H1 (cell line): Measurements from ENCODE around the gene CAMK2D. TPM values are rescaled to one million over a fixed set of nuclear protein-coding genes. Genes with fewer than 3 reads are reported as not detected.

ENCODE experiments used
- CTCF ChIA-PET: fragments of 300-600 bp; sonication (Branson Sonifier 250); formaldehyde crosslinking; loops from one replicate; lab custom pipeline; 2021; ENCODE audit not compliant: partially characterized antibody; lab: Charles Lee
- POLR2A ChIA-PET: fragments of 300-600 bp; sonication (Branson Sonifier 250); formaldehyde crosslinking; loops from one replicate; lab custom pipeline; 2021; ENCODE audit warnings: inconsistent platforms; ENCODE audit not compliant: partially characterized antibody; lab: Charles Lee
- DNase-seq, 2 experiments: peaks; one replicate each; pipeline versions ENCODE4 v3.0.0 to v3.0.0-alpha.2; 2010 to 2022; ENCODE audit warnings: low spot score in 2 of 2, low read depth in 1 of 2, mixed read lengths in 1 of 2
- FAIRE-seq: peaks from 2 replicates; lab custom pipeline; 2011; peaks lifted over from hg19 to GRCh38; lab: Jason Lieb, UNC
- H2AFZ ChIP-seq: 2 replicates; pipeline ENCODE4 v1.8.1; 2012; ENCODE audit warnings: low read length, inconsistent platforms
- H2AK5ac ChIP-seq: 2 replicates; pipeline ENCODE4 v1.6.1; 2013; ENCODE audit warnings: low read depth, low read length
- H2BK120ac ChIP-seq: replicated peaks from 2 replicates; pipeline ENCODE3; 2013; ENCODE audit warnings: low read depth, low read length, inconsistent platforms
- H2BK12ac ChIP-seq: 2 replicates; pipeline ENCODE4 v1.6.1; 2013; ENCODE audit warnings: low read depth, low read length
- H2BK15ac ChIP-seq: 2 replicates; pipeline ENCODE4 v1.6.1; 2013; ENCODE audit warnings: low read length
- H2BK20ac ChIP-seq: 2 replicates; pipeline ENCODE4 v1.6.1; 2013; ENCODE audit warnings: low read length
- H2BK5ac ChIP-seq: 2 replicates; pipeline ENCODE4 v1.6.1; 2013; ENCODE audit warnings: low read depth, low read length
- H3K14ac ChIP-seq: 2 replicates; pipeline ENCODE4 v1.6.1; 2013; ENCODE audit warnings: inconsistent platforms; ENCODE audit not compliant: insufficient read length
- H3K18ac ChIP-seq: 2 replicates; pipeline ENCODE4 v1.6.1; 2013; ENCODE audit warnings: low read length; ENCODE audit errors: extremely low read depth
- H3K23ac ChIP-seq: 2 replicates; pipeline ENCODE4 v1.6.1; 2013; ENCODE audit warnings: inconsistent platforms; ENCODE audit not compliant: insufficient read length
- H3K23me2 ChIP-seq: 2 replicates; pipeline ENCODE4 v1.6.1; 2013; ENCODE audit warnings: low read depth, low read length
- H3K27ac ChIP-seq: 2 replicates; pipeline ENCODE4 v1.6.1; 2011; ENCODE audit warnings: low read depth, low read length, inconsistent platforms
- H3K27me3 ChIP-seq, 4 experiments: replicated peaks in 1 of 4; 1 replicate in 1 of 4; 2 replicates in 3 of 4; pipeline versions ENCODE4 v1.6.1 to v1.8.1; 2011 to 2013; ENCODE audit warnings: low read length in 3 of 4, mild to moderate bottlenecking in 3 of 4, inconsistent platforms in 2 of 4, mixed read lengths in 2 of 4, moderate library complexity in 1 of 4; ENCODE audit not compliant: control insufficient read depth in 3 of 4, insufficient read depth in 3 of 4; ENCODE audit errors: extremely low read depth in 1 of 4
- H3K36me3 ChIP-seq, 4 experiments: 2 replicates each; pipeline versions ENCODE4 v1.6.1 to v1.8.1; 2011 to 2013; ENCODE audit warnings: mild to moderate bottlenecking in 4 of 4, low read length in 3 of 4, moderate library complexity in 2 of 4, control low read depth in 1 of 4, inconsistent platforms in 1 of 4; ENCODE audit not compliant: insufficient read depth in 4 of 4, control insufficient read depth in 2 of 4
- H3K4ac ChIP-seq: replicated peaks from 2 replicates; pipeline ENCODE3; 2013; ENCODE audit warnings: low read length, low read depth, mixed read lengths, inconsistent platforms; ENCODE audit not compliant: insufficient read length
- H3K4me1 ChIP-seq, 4 experiments: replicated peaks in 1 of 4; 1 replicate in 1 of 4; 2 replicates in 3 of 4; pipeline versions ENCODE4 v1.6.1 to v1.8.1; 2011 to 2013; ENCODE audit warnings: low read length in 3 of 4, inconsistent platforms in 2 of 4, mixed read lengths in 1 of 4; ENCODE audit not compliant: insufficient read depth in 4 of 4, control insufficient read depth in 3 of 4
- H3K4me2 ChIP-seq, 2 experiments: 2 replicates each; pipeline versions ENCODE4 v1.6.1 to v1.8.1; 2011 to 2013; ENCODE audit warnings: low read depth in 2 of 2, low read length in 2 of 2, control low read depth in 1 of 2, inconsistent platforms in 1 of 2, mild to moderate bottlenecking in 1 of 2; ENCODE audit not compliant: insufficient read depth in 1 of 2
- H3K4me3 ChIP-seq, 4 experiments: fragments of 200-600, 300-600 bp in 1 of 4; sonication (generic), shearing (Covaris generic), sonication (Bioruptor Twin) in 1 of 4; 2 replicates each; pipeline versions ENCODE4 v1.5.1 to v1.8.1; 2011 to 2016; ENCODE audit warnings: low read length in 4 of 4, low read depth in 3 of 4, control low read depth in 2 of 4, inconsistent platforms in 2 of 4, mild to moderate bottlenecking in 2 of 4, mixed read lengths in 1 of 4, moderate library complexity in 1 of 4; ENCODE audit not compliant: insufficient read depth in 2 of 4; ENCODE audit errors: extremely low read depth in 1 of 4
- H3K56ac ChIP-seq: replicated peaks from 2 replicates; pipeline ENCODE3; 2013; ENCODE audit warnings: low read depth, mild to moderate bottlenecking, mixed read lengths, low read length, inconsistent platforms; ENCODE audit not compliant: insufficient read length
- H3K79me1 ChIP-seq: 2 replicates; pipeline ENCODE4 v1.6.1; 2013; ENCODE audit warnings: low read depth, low read length, control low read depth
- H3K79me2 ChIP-seq, 2 experiments: 2 replicates each; pipeline versions ENCODE4 v1.6.1 to v1.8.1; 2012 to 2013; ENCODE audit warnings: low read length in 2 of 2, mild to moderate bottlenecking in 2 of 2, inconsistent platforms in 1 of 2; ENCODE audit not compliant: insufficient read depth in 2 of 2, control insufficient read depth in 1 of 2
- H3K9ac ChIP-seq, 4 experiments: replicated peaks in 1 of 4; 1 replicate in 1 of 4; 2 replicates in 3 of 4; pipeline versions ENCODE4 v1.6.1 to v1.8.1; 2011 to 2013; ENCODE audit warnings: low read depth in 3 of 4, low read length in 3 of 4, control low read depth in 2 of 4, mild to moderate bottlenecking in 2 of 4, moderate library complexity in 2 of 4, inconsistent platforms in 1 of 4; ENCODE audit errors: extremely low read depth in 1 of 4
- H3K9me3 ChIP-seq, 2 experiments: 2 replicates each; pipeline versions ENCODE4 v1.6.1 to v1.8.1; 2012 to 2013; ENCODE audit warnings: mild to moderate bottlenecking in 2 of 2, moderate library complexity in 2 of 2, control low read depth in 1 of 2, inconsistent platforms in 1 of 2, low read depth in 1 of 2, low read length in 1 of 2, mixed read lengths in 1 of 2; ENCODE audit not compliant: insufficient read depth in 2 of 2
- H4K20me1 ChIP-seq, 2 experiments: replicated peaks in 1 of 2; 2 replicates each; pipeline versions ENCODE3 to v1.8.1; 2011 to 2013; ENCODE audit warnings: inconsistent platforms in 2 of 2, low read length in 2 of 2, mild to moderate bottlenecking in 1 of 2; ENCODE audit not compliant: insufficient read depth in 2 of 2, control insufficient read depth in 1 of 2
- H4K5ac ChIP-seq: 2 replicates; pipeline ENCODE4 v1.6.1; 2013; ENCODE audit warnings: low read length, low read depth, mixed read lengths, inconsistent platforms; ENCODE audit not compliant: insufficient read length
- H4K8ac ChIP-seq: 2 replicates; pipeline ENCODE4 v1.8.0; 2013; ENCODE audit warnings: mild to moderate bottlenecking, moderate library complexity, low read length, inconsistent platforms; ENCODE audit not compliant: insufficient read depth; ENCODE audit errors: extremely low read depth
- H4K91ac ChIP-seq: replicated peaks from 2 replicates; pipeline ENCODE3; 2013; ENCODE audit warnings: low read length, mixed read lengths, inconsistent platforms; ENCODE audit not compliant: insufficient read length
- ATF3 ChIP-seq: IDR thresholded peaks from 2 replicates; pipeline ENCODE4 v1.6.1; 2011; ENCODE audit warnings: low read depth, mild to moderate bottlenecking, low read length; ENCODE audit not compliant: insufficient read depth
- CTCF ChIP-seq, 3 experiments: IDR thresholded peaks; 1 replicate in 2 of 3; 2 replicates in 1 of 3; pipeline versions ENCODE4 v1.5.1 to v1.6.1; 2011; ENCODE audit warnings: low read length in 3 of 3, mild to moderate bottlenecking in 3 of 3, inconsistent platforms in 2 of 3, low read depth in 1 of 3, moderate library complexity in 1 of 3; ENCODE audit not compliant: insufficient read depth in 1 of 3; ENCODE audit errors: control extremely low read depth in 1 of 3
- HDAC2 ChIP-seq, 2 experiments: fragments of 300-600 bp in 1 of 2; sonication (generic) in 1 of 2; IDR thresholded peaks; 2 replicates each; pipeline ENCODE4 v1.6.1; 2011 to 2012; ENCODE audit warnings: low read depth in 2 of 2, low read length in 2 of 2, mild to moderate bottlenecking in 2 of 2, moderate library complexity in 2 of 2, borderline replicate concordance in 1 of 2, inconsistent platforms in 1 of 2
- RXRA ChIP-seq: IDR thresholded peaks from 2 replicates; pipeline ENCODE4 v1.6.1; 2011; ENCODE audit warnings: low read depth, mild to moderate bottlenecking, low read length, moderate library complexity; ENCODE audit not compliant: insufficient read depth
- SIN3A ChIP-seq, 2 experiments: IDR thresholded peaks in 1 of 2; conservative IDR thresholded peaks in 1 of 2; 2 replicates each; pipeline ENCODE4 v1.6.1; 2011 to 2012; ENCODE audit warnings: low read length in 2 of 2, improper control_type of control experiment in 1 of 2, low read depth in 1 of 2, mild to moderate bottlenecking in 1 of 2
- SIX5 ChIP-seq: IDR thresholded peaks from 2 replicates; pipeline ENCODE4 v1.6.1; 2011; ENCODE audit warnings: mild to moderate bottlenecking, low read depth, low read length
- USF2 ChIP-seq: IDR thresholded peaks from 2 replicates; pipeline ENCODE4 v1.6.1; 2011; ENCODE audit warnings: low read length, improper control_type of control experiment
- ZNF274 ChIP-seq: IDR thresholded peaks from 2 replicates; pipeline ENCODE4 v1.7.0; 2012; ENCODE audit warnings: low read length, borderline replicate concordance; ENCODE audit errors: extremely low read depth
- WGBS, 2 experiments: shearing (Covaris generic) in 1 of 2; methylation state at CpG; one replicate each; pipeline versions ENCODE4 v1.1.6 to v1.1.7; 2013 to 2015; ENCODE audit warnings: low lambda C conversion rate in 2 of 2, mixed read lengths in 2 of 2, inconsistent platforms in 1 of 2, low coverage in 1 of 2, missing lambda C conversion rate in 1 of 2; ENCODE audit not compliant: insufficient replicate concordance in 2 of 2, insufficient coverage in 1 of 2, insufficient read length in 1 of 2; ENCODE audit errors: extremely low coverage in 1 of 2, missing lambda C conversion rate in 1 of 2; 5-methylcytosine and 5-hydroxymethylcytosine counted together
- polyA plus RNA-seq, 7 experiments: library from polyadenylated mRNA; depleted of rRNA in 3 of 7; stranded (reverse) in 5 of 7; unstranded in 2 of 7; fragments of >200 nt in 5 of 7; fragments of 200-250 nt in 2 of 7; gene quantifications; 1 replicate in 5 of 7; 2 replicates in 1 of 7; 4 replicates in 1 of 7; pipeline versions ENCODE4 v1.2.1 to v1.2.3, GENCODE V29; 2011 to 2013; ENCODE audit warnings: missing spikeins in 2 of 7, mixed read lengths in 2 of 7
- total RNA-seq: library from RNA; stranded (reverse); fragmentation: NEBNext Ultra II Directional; extraction: Animal tissue kit (Norgen Biotek cat#: 25700); gene quantifications from 2 replicates; pipeline ENCODE4 v1.2.1, GENCODE V29; 2021

CAMK2D gene
- total and polyA plus RNA-seq, 2 of the 8 experiments (the other 6 are each of a cell fraction or from before 2014, with no cell fraction given) = 3.2 to 7.0 TPM

GRCh38 chr4:113539408-113539807, 222.1 kb downstream of the CAMK2D start:
- Histone ChIP-seq H3K79me2 (no peaks in the 10 kb centered on the region), H3K56ac (no peak overlapping the region), H3K79me1 (no peaks in the 10 kb centered on the region), H3K36me3 (no peaks in the 10 kb centered on the region), H3K4me1 (no peaks in the 10 kb centered on the region; a peak in 1 of 7 replicates), H3K27me3 (no peaks in the 10 kb centered on the region), H4K5ac (no peak overlapping the region), H3K27ac (no peak overlapping the region), H2BK5ac (no peak overlapping the region), H4K8ac (no peak overlapping the region), H2BK120ac (no peak overlapping the region), H2BK20ac (no peak overlapping the region), H3K9ac (no peak overlapping the region), H3K18ac (no peak overlapping the region), H3K4ac (no peak overlapping the region), H3K4me3 (no peak overlapping the region), H2BK12ac (no peak overlapping the region), H4K20me1 (no peaks in the 10 kb centered on the region), H3K9me3 (no peaks in the 10 kb centered on the region), H2BK15ac (no peak overlapping the region), H3K14ac (no peak overlapping the region), H4K91ac (no peak overlapping the region), H3K23me2 (no peaks in the 10 kb centered on the region), H2AFZ (no peak overlapping the region), H3K23ac (no peak overlapping the region), H3K4me2 (no peak overlapping the region), H2AK5ac (no peak overlapping the region)
- ChIA-PET CTCF (interaction anchor here (1.4 kb wide), 1 partner anchor 9 kb away, joined by 3 read pairs; no protein-coding TSS in a partner anchor), POLR2A (no interaction called here)
- FAIRE-seq (no peak), DNase-seq (no peak)
- TF ChIP-seq HDAC2 (IDR thresholded peaks at IDR 0.05; ENCODE audit: borderline replicate concordance in 1 of 2, low read depth in 2 of 2, low read length in 2 of 2) (no peak), ATF3 (no peak), SIN3A (conservative IDR thresholded peaks at IDR 0.05 in 1 of 2, IDR thresholded peaks at IDR 0.05 in 1 of 2; ENCODE audit: low read depth in 1 of 2, low read length in 2 of 2) (no peak), RXRA (no peak), SIX5 (no peak), USF2 (no peak), ZNF274 (no peak), CTCF (IDR thresholded peaks at IDR 0.05; ENCODE audit: control extremely low read depth in 1 of 3, insufficient read depth in 1 of 3, low read depth in 1 of 3, low read length in 3 of 3) (no peak)
- 85% methylated on average over 3 of the region's 3 CpGs; no CpG with 5 or more reads in 1 of the 2 experiments for WGBS, 2 experiments
